Glutamatergic neuron (in vitro differentiated cells): Measurements from ENCODE around the gene ADAM8. TPM values are rescaled to one million over a fixed set of nuclear protein-coding genes. Genes with fewer than 3 reads are reported as not detected.

Source experiments
- DNase-seq: peaks from one replicate; pipeline ENCODE4 v3.0.0; 2022
- H3K27ac Mint-ChIP-seq: one replicate; pipeline ENCODE4 v1.8.0; 2020; ENCODE audit warnings: mild to moderate bottlenecking, mixed read lengths, inconsistent platforms; ENCODE audit not compliant: unreplicated experiment
- H3K27me3 Mint-ChIP-seq: one replicate; pipeline ENCODE4 v1.8.0; 2020; ENCODE audit warnings: mild to moderate bottlenecking, moderate library complexity, mixed read lengths, inconsistent platforms; ENCODE audit not compliant: unreplicated experiment
- H3K36me3 Mint-ChIP-seq: one replicate; pipeline ENCODE4 v1.8.0; 2020; ENCODE audit warnings: mild to moderate bottlenecking, mixed read lengths, inconsistent platforms; ENCODE audit not compliant: unreplicated experiment
- H3K4me1 Mint-ChIP-seq: one replicate; pipeline ENCODE4 v1.8.0; 2020; ENCODE audit warnings: mild to moderate bottlenecking, low read depth, mixed read lengths, inconsistent platforms; ENCODE audit not compliant: unreplicated experiment
- H3K4me3 Mint-ChIP-seq: one replicate; pipeline ENCODE4 v1.8.0; 2020; ENCODE audit warnings: mild to moderate bottlenecking, mixed read lengths, inconsistent platforms; ENCODE audit not compliant: unreplicated experiment
- H3K9me3 Mint-ChIP-seq: one replicate; pipeline ENCODE4 v1.8.0; 2020; ENCODE audit warnings: mild to moderate bottlenecking, moderate library complexity, mixed read lengths, inconsistent platforms; ENCODE audit not compliant: unreplicated experiment
- total RNA-seq: library from RNA; stranded (reverse); fragmentation: NEBNext Ultra II Directional; extraction: Animal tissue kit (Norgen Biotek cat#: 25700); gene quantifications from one replicate; pipeline ENCODE4 v1.2.1, GENCODE V29; 2021; ENCODE audit not compliant: unreplicated experiment
- TF ChIP-seq, protein P1 (sequence below): fragments of 200-600 bp; sonication (generic); IDR thresholded peaks from one replicate; pipeline ENCODE4 v1.5.0; 2021; ENCODE audit not compliant: partially characterized antibody, unreplicated experiment

ADAM8 gene
- total RNA-seq, 1 donor from 2014 or later: 5.4 TPM

DNA sequence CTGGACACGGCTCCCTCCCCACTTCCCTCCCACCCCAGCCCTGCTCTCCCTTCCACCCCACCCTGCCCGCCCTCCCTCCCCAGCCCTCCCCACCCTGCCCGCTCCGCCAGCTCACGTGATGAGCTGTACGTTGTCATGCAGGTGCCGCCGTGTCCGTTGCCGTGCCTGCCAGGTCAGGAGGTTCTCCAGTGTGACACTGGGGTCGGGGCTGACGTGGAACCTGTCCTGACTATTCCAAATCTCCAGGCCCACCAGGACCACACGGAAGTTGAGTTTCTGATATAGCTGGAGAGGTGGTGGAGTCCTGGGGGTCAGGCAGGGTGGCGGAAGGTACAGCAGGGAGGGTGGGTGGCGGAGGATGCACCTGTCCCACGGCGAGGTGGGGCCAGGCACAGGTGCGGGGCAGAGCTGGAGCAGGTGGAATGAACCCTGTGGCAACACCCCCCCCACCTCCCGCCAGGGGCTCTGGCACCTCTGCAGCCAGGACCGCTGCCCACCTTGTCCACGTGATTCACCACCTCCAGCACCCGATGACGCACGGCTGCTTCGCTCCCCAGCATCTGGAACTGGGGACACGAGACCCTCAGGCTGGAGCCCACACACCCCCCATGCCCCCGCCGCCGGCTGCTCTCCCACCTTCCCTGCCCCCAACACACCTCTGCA is 4.2 kb downstream of the ADAM8 start:
- no peak overlapping the region for H3K4me3 Mint-ChIP-seq
- no peaks in the 10 kb centered on the region for H3K27me3 Mint-ChIP-seq
- TF ChIP-seq, protein P1, sequence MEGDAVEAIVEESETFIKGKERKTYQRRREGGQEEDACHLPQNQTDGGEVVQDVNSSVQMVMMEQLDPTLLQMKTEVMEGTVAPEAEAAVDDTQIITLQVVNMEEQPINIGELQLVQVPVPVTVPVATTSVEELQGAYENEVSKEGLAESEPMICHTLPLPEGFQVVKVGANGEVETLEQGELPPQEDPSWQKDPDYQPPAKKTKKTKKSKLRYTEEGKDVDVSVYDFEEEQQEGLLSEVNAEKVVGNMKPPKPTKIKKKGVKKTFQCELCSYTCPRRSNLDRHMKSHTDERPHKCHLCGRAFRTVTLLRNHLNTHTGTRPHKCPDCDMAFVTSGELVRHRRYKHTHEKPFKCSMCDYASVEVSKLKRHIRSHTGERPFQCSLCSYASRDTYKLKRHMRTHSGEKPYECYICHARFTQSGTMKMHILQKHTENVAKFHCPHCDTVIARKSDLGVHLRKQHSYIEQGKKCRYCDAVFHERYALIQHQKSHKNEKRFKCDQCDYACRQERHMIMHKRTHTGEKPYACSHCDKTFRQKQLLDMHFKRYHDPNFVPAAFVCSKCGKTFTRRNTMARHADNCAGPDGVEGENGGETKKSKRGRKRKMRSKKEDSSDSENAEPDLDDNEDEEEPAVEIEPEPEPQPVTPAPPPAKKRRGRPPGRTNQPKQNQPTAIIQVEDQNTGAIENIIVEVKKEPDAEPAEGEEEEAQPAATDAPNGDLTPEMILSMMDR: no peak

DNA sequence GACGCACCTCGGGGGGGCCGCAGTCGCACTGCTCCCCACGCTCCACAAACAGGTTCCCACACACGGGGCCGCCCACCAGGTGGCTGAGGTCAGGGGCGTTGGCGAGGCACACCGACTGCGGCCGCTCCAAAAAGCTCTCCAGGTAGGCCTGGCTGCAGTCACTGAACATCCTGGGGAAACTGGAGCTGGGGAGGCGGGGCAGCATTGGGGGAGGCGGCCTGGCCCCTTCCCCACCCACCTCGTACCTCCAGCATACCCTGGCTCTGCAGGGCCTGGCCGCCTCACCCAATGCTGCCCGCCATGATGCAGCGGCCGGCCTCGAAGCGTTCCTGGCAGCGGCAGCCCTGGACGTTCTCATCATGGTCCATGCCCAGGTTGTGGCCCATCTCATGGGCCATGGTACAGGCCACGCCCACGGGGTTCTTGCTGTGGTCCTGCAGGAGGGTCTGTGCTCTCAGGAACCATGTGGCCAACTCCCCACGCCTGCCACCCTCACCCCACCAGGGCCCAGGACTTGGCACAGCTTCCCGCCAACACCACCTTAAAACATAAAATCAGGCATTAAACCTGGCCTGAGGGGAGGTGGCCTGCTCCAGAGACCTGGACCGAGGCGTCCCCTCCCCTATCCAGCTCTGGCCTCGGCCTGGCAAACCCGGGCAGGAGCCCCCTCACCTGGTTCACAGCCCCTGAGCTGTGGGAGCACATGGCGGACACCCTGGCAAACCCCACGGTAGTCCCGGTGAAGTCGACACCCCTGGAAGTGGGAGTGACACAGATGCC is 5.0 kb downstream of the ADAM8 start:
- TF ChIP-seq, protein P1: no peak
- Mint-ChIP-seq H3K27ac (no peak overlapping the region), H3K4me3 (no peak overlapping the region), H3K36me3 (no peaks in the 10 kb centered on the region), H3K4me1 (no peaks in the 10 kb centered on the region), H3K9me3 (no peaks in the 10 kb centered on the region), H3K27me3 (no peaks in the 10 kb centered on the region)
- DNase-seq: no peak

More for the DNA sequence above, 4.2 kb downstream of the ADAM8 start:
- Mint-ChIP-seq H3K36me3 (no peaks in the 10 kb centered on the region), H3K27ac (no peak overlapping the region), H3K4me1 (no peaks in the 10 kb centered on the region), H3K9me3 (no peaks in the 10 kb centered on the region)
- no peak for DNase-seq

DNA sequence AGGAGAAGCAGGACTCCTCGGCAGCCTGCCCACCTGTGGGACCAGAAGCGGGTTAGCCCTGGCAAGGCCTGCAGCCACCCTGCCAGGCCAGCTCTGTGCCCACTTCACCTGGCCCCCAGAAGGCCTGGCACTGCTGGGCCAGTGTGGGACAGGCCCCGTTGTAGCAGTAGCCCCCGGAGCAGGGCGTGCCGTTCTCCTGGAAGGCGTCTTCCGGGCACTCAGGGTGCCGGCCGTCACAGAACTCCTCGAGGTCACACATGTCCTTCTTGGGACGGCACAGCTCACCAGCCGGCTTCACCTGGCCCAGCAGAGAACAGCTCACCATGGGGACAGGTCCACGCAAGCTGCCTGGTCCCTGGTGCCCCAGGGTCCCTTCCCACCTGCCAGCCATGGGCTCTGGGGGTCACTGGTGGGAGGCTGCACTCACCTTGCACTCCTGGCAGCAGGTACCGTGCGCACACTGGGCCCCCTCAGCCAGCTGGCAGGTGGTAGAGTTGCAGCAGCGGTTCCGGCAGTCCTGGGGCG is 5.8 kb downstream of the ADAM8 start:
- Mint-ChIP-seq H3K9me3 (no peaks in the 10 kb centered on the region), H3K36me3 (no peaks in the 10 kb centered on the region), H3K4me1 (no peaks in the 10 kb centered on the region), H3K27ac (no peak overlapping the region), H3K27me3 (peaks cover 2% of the 10 kb centered on the region), H3K4me3 (no peak overlapping the region)
- no peak for DNase-seq
- TF ChIP-seq, protein P1: no peak

DNA sequence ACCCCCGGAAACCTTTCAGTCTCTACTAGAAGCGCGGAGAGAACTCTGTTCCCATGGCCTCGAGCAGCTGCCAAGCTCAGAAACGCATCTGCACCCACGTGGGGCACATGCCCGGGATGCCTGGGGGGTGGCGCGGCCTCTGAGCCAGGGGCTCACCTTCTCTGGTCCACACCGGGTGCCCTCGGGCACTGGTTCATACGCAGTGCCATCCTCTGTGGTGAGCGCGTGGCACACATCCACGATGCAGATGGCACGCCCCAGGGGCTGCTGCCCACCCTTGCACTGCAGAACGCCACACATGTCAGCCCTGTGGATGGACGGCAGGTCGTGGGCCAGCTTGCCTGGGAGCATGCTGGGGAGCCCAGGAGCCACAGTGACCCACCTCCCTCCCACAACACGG is 6.5 kb downstream of the ADAM8 start:
- DNase-seq: no peak
- Mint-ChIP-seq H3K9me3 (no peaks in the 10 kb centered on the region), H3K4me3 (no peak overlapping the region), H3K27ac (no peak overlapping the region), H3K27me3 (peaks cover 7% of the 10 kb centered on the region), H3K36me3 (no peaks in the 10 kb centered on the region), H3K4me1 (no peaks in the 10 kb centered on the region)
- TF ChIP-seq, protein P1: no peak

DNA sequence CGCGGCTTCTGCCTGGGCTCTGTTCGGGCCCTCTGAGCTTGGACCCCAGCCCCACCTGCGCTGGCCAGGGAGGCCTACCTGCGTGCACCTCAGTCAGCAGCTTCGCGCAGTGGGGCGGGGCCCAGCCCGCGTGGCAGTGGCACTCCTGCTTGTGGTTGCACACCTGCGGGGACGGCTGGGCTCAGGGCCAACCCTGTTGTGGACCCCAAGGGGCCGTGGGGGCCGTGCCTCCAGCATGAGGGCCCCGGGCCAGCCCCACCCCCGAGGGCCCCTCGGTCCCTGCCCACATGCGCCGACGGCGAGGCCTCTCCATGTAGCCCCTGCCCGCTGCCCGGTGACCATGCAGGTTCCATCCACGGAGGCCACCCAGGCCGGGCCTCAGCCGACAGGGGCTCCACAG is 7.3 kb downstream of the ADAM8 start:
- no peak overlapping the region for H3K4me3 Mint-ChIP-seq
- no peaks in the 10 kb centered on the region for H3K36me3 Mint-ChIP-seq
- no peaks in the 10 kb centered on the region for H3K9me3 Mint-ChIP-seq
- TF ChIP-seq, protein P1: no peak
- no peak for DNase-seq
- H3K27ac Mint-ChIP-seq: no peak overlapping the region
- peaks cover 7% of the 10 kb centered on the region for H3K27me3 Mint-ChIP-seq
- H3K4me1 Mint-ChIP-seq: no peaks in the 10 kb centered on the region
